ENCODE data around the gene FKBP15. TPM values are rescaled to one million over a fixed set of nuclear protein-coding genes. Genes with fewer than 3 reads are reported as not detected.

FKBP15 gene
- total and polyA plus RNA-seq, 2 of the 13 experiments (the other 11 are each of a cell fraction or from before 2014, with no cell fraction given): 12.3 to 18.6 TPM

- TF ChIP-seq, protein P1, sequence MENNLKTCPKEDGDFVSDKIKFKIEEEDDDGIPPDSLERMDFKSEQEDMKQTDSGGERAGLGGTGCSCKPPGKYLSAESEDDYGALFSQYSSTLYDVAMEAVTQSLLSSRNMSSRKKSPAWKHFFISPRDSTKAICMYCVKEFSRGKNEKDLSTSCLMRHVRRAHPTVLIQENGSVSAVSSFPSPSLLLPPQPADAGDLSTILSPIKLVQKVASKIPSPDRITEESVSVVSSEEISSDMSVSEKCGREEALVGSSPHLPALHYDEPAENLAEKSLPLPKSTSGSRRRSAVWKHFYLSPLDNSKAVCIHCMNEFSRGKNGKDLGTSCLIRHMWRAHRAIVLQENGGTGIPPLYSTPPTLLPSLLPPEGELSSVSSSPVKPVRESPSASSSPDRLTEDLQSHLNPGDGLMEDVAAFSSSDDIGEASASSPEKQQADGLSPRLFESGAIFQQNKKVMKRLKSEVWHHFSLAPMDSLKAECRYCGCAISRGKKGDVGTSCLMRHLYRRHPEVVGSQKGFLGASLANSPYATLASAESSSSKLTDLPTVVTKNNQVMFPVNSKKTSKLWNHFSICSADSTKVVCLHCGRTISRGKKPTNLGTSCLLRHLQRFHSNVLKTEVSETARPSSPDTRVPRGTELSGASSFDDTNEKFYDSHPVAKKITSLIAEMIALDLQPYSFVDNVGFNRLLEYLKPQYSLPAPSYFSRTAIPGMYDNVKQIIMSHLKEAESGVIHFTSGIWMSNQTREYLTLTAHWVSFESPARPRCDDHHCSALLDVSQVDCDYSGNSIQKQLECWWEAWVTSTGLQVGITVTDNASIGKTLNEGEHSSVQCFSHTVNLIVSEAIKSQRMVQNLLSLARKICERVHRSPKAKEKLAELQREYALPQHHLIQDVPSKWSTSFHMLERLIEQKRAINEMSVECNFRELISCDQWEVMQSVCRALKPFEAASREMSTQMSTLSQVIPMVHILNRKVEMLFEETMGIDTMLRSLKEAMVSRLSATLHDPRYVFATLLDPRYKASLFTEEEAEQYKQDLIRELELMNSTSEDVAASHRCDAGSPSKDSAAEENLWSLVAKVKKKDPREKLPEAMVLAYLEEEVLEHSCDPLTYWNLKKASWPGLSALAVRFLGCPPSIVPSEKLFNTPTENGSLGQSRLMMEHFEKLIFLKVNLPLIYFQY (CRISPR knock-in tag; IDR thresholded peaks at IDR 0.05; ENCODE audit: borderline replicate concordance): peak; percentile 37; the same call in 1 of the 2 replicates
- 0 out of 2 replicates have a peak, but pooled peaks have one; percentile 17 for TF ChIP-seq CBX5 (CRISPR knock-in tag; IDR thresholded peaks at IDR 0.05; ENCODE audit: borderline replicate concordance)
- no peak for TF ChIP-seq ZNF180 (CRISPR knock-in tag; IDR thresholded peaks at IDR 0.05; ENCODE audit: borderline replicate concordance, low read depth)
- peak; percentile 73 for TF ChIP-seq TEAD3 (CRISPR knock-in tag; optimal IDR thresholded peaks at IDR 0.05; ENCODE audit: borderline replicate concordance)
- TF ChIP-seq TAF15 (IDR thresholded peaks at IDR 0.05; ENCODE audit: low read depth, low read length, poor library complexity, severe bottlenecking): no peak
- no peak for TF ChIP-seq YEATS4 (CRISPR knock-in tag; IDR thresholded peaks at IDR 0.05; ENCODE audit: borderline replicate concordance)
- TF ChIP-seq, protein P2, sequence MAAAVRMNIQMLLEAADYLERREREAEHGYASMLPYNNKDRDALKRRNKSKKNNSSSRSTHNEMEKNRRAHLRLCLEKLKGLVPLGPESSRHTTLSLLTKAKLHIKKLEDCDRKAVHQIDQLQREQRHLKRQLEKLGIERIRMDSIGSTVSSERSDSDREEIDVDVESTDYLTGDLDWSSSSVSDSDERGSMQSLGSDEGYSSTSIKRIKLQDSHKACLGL (CRISPR knock-in tag; IDR thresholded peaks at IDR 0.05): no peak
- TF ChIP-seq SRSF1 (optimal IDR thresholded peaks at IDR 0.05; ENCODE audit: low read depth, low read length): no peak
- no peak for TF ChIP-seq KDM2A (CRISPR knock-in tag; IDR thresholded peaks at IDR 0.05; ENCODE audit: borderline replicate concordance, low read depth)
- no peak for TF ChIP-seq ZBTB20 (CRISPR knock-in tag; IDR thresholded peaks at IDR 0.05; ENCODE audit: borderline replicate concordance, low read depth)
- TF ChIP-seq, protein P3, sequence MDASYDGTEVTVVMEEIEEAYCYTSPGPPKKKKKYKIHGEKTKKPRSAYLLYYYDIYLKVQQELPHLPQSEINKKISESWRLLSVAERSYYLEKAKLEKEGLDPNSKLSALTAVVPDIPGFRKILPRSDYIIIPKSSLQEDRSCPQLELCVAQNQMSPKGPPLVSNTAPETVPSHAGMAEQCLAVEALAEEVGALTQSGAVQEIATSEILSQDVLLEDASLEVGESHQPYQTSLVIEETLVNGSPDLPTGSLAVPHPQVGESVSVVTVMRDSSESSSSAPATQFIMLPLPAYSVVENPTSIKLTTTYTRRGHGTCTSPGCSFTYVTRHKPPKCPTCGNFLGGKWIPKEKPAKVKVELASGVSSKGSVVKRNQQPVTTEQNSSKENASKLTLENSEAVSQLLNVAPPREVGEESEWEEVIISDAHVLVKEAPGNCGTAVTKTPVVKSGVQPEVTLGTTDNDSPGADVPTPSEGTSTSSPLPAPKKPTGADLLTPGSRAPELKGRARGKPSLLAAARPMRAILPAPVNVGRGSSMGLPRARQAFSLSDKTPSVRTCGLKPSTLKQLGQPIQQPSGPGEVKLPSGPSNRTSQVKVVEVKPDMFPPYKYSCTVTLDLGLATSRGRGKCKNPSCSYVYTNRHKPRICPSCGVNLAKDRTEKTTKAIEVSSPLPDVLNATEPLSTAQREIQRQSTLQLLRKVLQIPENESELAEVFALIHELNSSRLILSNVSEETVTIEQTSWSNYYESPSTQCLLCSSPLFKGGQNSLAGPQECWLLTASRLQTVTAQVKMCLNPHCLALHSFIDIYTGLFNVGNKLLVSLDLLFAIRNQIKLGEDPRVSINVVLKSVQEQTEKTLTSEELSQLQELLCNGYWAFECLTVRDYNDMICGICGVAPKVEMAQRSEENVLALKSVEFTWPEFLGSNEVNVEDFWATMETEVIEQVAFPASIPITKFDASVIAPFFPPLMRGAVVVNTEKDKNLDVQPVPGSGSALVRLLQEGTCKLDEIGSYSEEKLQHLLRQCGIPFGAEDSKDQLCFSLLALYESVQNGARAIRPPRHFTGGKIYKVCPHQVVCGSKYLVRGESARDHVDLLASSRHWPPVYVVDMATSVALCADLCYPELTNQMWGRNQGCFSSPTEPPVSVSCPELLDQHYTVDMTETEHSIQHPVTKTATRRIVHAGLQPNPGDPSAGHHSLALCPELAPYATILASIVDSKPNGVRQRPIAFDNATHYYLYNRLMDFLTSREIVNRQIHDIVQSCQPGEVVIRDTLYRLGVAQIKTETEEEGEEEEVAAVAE (CRISPR knock-in tag; IDR thresholded peaks at IDR 0.05; ENCODE audit: borderline replicate concordance): peak; percentile 52; the same call in 1 of the 2 replicates
- peak; percentile 22; the same call in 1 of the 2 replicates for TF ChIP-seq IKZF5 (CRISPR knock-in tag; IDR thresholded peaks at IDR 0.05)
- TF ChIP-seq REL (CRISPR knock-in tag; conservative IDR thresholded peaks at IDR 0.05): no peak
- no peak for TF ChIP-seq SOX6 (IDR thresholded peaks at IDR 0.05)
- TF ChIP-seq SOX6 (CRISPR knock-in tag; IDR thresholded peaks at IDR 0.05): peak; percentile 99
- TF ChIP-seq RCOR2 (CRISPR knock-in tag; IDR thresholded peaks at IDR 0.05): 0 out of 2 replicates have a peak, but pooled peaks have one; percentile 62
- TF ChIP-seq PITX1 (CRISPR knock-in tag; IDR thresholded peaks at IDR 0.05): peak; percentile 65; the same call in 1 of the 2 replicates
These were observed 81.8 kb downstream of the FKBP15 start (continued) for GRCh38 chr9:113139225-113139829.

Measured in HepG2 (cell line).